Esophagus (tissue), 2 donors: ENCODE data around the gene POTEG. TPM values are rescaled to one million over a fixed set of nuclear protein-coding genes. Genes with fewer than 3 reads are reported as not detected.
"Not testable (repeated sequence)": the region's sequence is repeated elsewhere in the genome, so short reads cannot be mapped to it uniquely, and the experiment has no call there.

ENCODE experiments used
- H3K27ac ChIP-seq, 2 donors: one replicate each; pipeline ENCODE4 v1.5.1; 2013; ENCODE audit warnings: low read depth in 2 of 2, mild to moderate bottlenecking in 2 of 2, inconsistent platforms in 1 of 2, low read length in 1 of 2, moderate library complexity in 1 of 2
- H3K27me3 ChIP-seq, 2 donors: one replicate each; pipeline ENCODE4 v1.6.1; 2013; ENCODE audit warnings: low read length in 2 of 2, control low read depth in 1 of 2, mild to moderate bottlenecking in 1 of 2; ENCODE audit not compliant: insufficient read depth in 2 of 2, control insufficient read depth in 1 of 2
- H3K36me3 ChIP-seq, 2 donors: one replicate each; pipeline ENCODE4 v1.6.1; 2013; ENCODE audit warnings: low read length in 1 of 2; ENCODE audit not compliant: control insufficient read depth in 2 of 2, insufficient read depth in 2 of 2
- H3K4me1 ChIP-seq, 2 donors: one replicate each; pipeline ENCODE4 v1.6.1; 2013; ENCODE audit warnings: low read length in 1 of 2; ENCODE audit not compliant: control insufficient read depth in 2 of 2, insufficient read depth in 2 of 2
- H3K4me3 ChIP-seq, 2 donors: one replicate each; pipeline ENCODE4 v1.5.1; 2013; ENCODE audit warnings: low read length in 2 of 2, mild to moderate bottlenecking in 2 of 2, low read depth in 1 of 2, moderate library complexity in 1 of 2
- H3K9me3 ChIP-seq, 2 donors: one replicate each; pipeline ENCODE4 v1.6.1; 2013; ENCODE audit warnings: mild to moderate bottlenecking in 2 of 2, low read depth in 1 of 2, low read length in 1 of 2, moderate library complexity in 1 of 2; ENCODE audit not compliant: control insufficient read depth in 2 of 2, insufficient read depth in 1 of 2
- WGBS, 2 donors: extraction: QIAGEN DNeasy Blood & Tissue Kit; methylation state at CpG; one replicate each; pipeline ENCODE4 v1.1.7; 2013; 5-methylcytosine and 5-hydroxymethylcytosine counted together
- polyA plus RNA-seq, 2 donors: library from polyadenylated mRNA; stranded (reverse); fragments of 200-250 nt; gene quantifications; one replicate each; pipeline ENCODE4 v1.2.3, GENCODE V29; 2013
- donor health status: healthy with polysubstance abuse.
- donor health status: Bipolar disorder and iron deficiency.

Gene POTEG
- polyA plus RNA-seq, 2 donors = not detected

DNA sequence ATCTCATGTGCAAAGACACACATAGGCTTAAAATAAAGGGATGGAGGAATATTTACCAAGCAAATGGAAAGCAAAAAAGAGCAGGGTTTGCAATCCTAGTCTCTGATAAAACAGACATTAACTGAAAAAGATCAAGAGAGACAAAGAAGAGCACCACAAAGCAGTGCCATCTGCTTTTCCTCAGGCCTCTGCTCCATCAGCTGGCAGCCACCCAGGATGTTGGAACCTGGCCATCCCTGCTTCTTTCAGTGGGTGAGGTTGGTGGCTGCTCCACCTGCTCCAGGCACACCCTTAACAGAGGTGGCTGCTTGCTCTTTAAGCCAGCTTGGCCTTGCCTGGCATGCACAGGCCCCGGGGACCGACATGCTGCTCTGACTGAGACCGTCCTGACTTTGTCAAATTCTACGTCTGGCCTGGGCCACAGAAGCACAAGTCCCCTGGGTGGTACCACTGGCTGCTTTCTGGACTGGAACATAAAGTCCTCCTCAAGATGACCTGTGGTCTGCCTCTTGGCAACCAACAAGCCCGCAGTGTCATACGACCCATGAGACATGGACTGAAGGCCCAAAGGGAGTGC is 51.0 kb downstream of the POTEG start:
- H3K36me3 ChIP-seq, H3K4me1 ChIP-seq, H3K9me3 ChIP-seq, H3K4me3 ChIP-seq, H3K27ac ChIP-seq, H3K27me3 ChIP-seq: not testable (repeated sequence)
- WGBS, 2 donors = no CpG with 5 or more reads among the region's 6 CpGs

DNA sequence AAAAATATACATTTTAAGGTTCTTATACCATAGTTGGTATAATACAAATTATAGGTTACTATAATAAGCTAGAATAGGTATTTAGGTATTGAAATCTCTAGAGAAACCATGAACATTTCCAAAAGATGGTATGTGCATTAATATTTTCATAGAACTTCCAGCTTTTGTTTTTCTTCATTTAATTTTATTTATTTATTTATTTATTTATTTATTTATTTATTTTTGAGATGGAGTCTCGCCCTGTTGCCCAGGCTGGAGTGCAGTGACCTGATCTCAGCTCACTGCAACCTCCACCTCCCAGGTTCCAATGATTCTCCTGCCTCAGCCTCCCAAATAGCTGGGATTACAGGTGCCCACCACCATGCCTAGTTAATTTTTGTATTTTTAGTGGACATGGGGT is 54.0 kb downstream of the POTEG start:
- H3K36me3 ChIP-seq, H3K9me3 ChIP-seq, H3K4me3 ChIP-seq, H3K27me3 ChIP-seq, H3K4me1 ChIP-seq, H3K27ac ChIP-seq: not testable (repeated sequence)
- 42 to 52% methylated on average over 1 of the region's 1 CpG for WGBS, 2 donors

DNA sequence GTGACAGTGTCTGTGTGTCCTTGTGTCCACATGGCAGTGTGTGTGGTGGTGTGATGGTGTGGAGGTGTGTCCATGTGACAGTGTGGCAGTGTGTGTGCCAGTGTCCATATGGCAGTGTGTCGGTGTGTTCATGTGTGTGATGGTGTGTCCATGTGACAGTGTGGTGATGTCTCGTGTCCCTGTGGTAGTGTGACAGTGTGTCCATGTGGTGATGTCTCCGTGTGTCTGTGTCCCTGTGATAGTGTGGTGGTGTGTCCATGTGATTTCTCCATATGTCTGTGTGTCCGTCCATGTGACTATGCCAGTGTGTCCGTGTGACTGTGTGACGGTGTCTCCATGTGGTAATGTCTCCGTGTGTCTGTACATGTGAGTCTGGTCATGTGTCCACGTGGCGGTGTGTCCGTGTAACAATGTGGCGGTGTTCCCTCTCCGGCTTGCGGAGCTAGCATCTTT is 59.7 kb downstream of the POTEG start:
- H3K9me3 ChIP-seq, H3K27me3 ChIP-seq, H3K36me3 ChIP-seq, H3K4me1 ChIP-seq, H3K27ac ChIP-seq, H3K4me3 ChIP-seq: not testable (repeated sequence)
- WGBS, 2 donors = 83 to 86% methylated on average over 13 of the region's 13 CpGs

DNA sequence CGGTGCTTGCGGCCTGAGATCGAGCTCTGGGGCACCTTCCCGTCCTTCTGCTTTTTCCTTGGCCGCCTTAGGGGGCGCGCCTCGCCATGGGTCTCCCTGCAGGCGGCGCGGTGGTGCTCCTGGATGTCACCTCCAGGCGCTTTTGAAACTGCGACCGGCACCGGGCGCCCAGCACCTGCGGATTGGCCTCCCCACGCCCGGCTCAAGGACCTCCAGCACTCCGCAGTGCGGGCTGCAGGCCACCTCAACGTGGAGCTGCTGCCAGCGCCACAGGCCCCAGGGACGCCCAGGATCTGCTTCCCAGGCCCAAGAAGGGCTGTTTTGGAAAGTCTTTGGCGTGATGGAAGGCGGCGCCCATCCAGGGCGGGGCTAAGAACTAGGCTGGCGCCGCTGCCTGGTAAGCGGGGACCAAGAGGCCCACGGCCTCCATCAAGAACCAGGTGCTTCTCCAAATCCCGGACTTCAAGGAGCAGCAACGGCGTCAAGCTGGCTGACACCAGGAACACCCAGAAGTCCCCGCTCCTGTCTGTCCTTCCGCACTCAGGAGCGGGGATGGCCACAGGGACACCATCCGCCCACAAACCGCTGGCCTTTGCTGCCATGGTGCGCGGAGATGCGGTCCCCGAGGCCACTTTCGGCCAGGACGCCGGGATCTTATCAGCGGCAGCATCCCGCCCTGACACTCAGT is 61.2 kb downstream of the POTEG start:
- 69 to 70% methylated on average over 49 of the region's 49 CpGs for WGBS, 2 donors
- H3K4me3 ChIP-seq, H3K27ac ChIP-seq, H3K27me3 ChIP-seq, H3K4me1 ChIP-seq, H3K36me3 ChIP-seq, H3K9me3 ChIP-seq: not testable (repeated sequence)

GRCh38 chr14:19371767-19372166 is 62.4 kb downstream of the POTEG start:
- not testable (repeated sequence) for H3K4me1 ChIP-seq, H3K4me3 ChIP-seq, H3K27me3 ChIP-seq, H3K36me3 ChIP-seq, H3K27ac ChIP-seq, H3K9me3 ChIP-seq
- WGBS, 2 donors = 80 to 88% methylated on average over 9 to 10 of the region's 16 CpGs

DNA sequence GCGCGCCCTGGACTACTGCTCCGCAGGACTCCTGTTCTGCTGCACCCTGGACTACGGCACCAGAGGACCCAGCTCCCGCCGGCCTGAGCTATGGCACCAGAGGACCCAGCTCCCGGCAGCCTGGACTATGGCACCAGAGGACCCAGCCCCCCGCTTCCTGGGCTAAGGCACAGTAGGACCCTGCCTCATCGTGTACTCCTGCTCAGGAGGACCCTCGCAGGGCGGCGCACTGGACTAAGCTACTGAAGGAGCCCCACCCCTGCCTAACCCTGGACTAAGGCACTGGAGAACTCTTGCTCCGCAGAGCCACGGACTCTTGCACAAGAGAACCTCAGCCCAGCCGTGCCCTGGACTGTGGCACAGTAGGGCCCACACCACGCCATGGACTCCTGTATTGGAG is 71.3 kb downstream of the POTEG start:
- not testable (repeated sequence) for H3K27ac ChIP-seq, H3K4me3 ChIP-seq, H3K36me3 ChIP-seq, H3K27me3 ChIP-seq, H3K4me1 ChIP-seq, H3K9me3 ChIP-seq
- 96 to 97% methylated on average over 6 of the region's 16 CpGs for WGBS, 2 donors

DNA sequence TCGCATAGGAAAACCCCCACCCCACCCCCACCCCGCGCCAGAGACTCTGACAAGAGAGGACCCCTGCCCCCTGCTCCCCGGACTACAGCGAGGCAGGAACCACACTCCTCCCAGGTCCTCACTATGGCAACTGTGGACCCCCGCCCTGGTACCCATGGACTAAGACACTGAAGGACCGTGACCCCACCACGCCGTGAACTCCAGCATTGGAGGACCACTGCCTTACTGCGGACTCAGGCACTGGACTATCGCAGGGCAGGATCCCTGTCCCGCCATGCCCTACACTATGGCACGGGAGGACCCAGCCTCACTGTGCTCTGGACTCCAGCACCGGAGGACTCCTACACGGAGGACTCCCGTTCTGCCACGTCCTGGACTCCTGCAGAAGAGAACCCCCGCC is 71.8 kb downstream of the POTEG start:
- not testable (repeated sequence) for H3K36me3 ChIP-seq, H3K4me1 ChIP-seq, H3K27ac ChIP-seq, H3K27me3 ChIP-seq, H3K4me3 ChIP-seq, H3K9me3 ChIP-seq
- 86 to 94% methylated on average over 9 to 12 of the region's 18 CpGs for WGBS, 2 donors

- not testable (repeated sequence) for H3K27ac ChIP-seq, H3K9me3 ChIP-seq, H3K4me1 ChIP-seq, H3K36me3 ChIP-seq, H3K4me3 ChIP-seq, H3K27me3 ChIP-seq
- 91 to 94% methylated on average over 18 to 21 of the region's 38 CpGs for WGBS, 2 donors
Observed at GRCh38 chr14:19361636-19362253, 72.4 kb downstream of the POTEG start.

- H3K9me3 ChIP-seq, H3K27ac ChIP-seq, H3K4me3 ChIP-seq, H3K36me3 ChIP-seq, H3K4me1 ChIP-seq, H3K27me3 ChIP-seq: not testable (repeated sequence)
- 91 to 96% methylated on average over 8 of the region's 34 CpGs for WGBS, 2 donors
Observed at GRCh38 chr14:19360937-19361635, 73.1 kb downstream of the POTEG start.
